Smooth muscle cell (in vitro differentiated cells): Measurements from ENCODE around the gene DEPDC1. TPM values are rescaled to one million over a fixed set of nuclear protein-coding genes. Genes with fewer than 3 reads are reported as not detected.
A peak's percentile ranks its signal among the peaks of the same experiment; 100 is the strongest.

Experiments used
- DNase-seq: peaks from one replicate; lab custom pipeline; 2025; ENCODE audit not compliant: unreplicated experiment; lab: John Stamatoyannopoulos, UW
- H2AFZ ChIP-seq: fragments of 200-600 bp; sonication (generic); 2 replicates; pipeline ENCODE4 v1.6.0; 2016; ENCODE audit warnings: antibody characterized with exemption, low read depth, mild to moderate bottlenecking
- H3F3A ChIP-seq: fragments of 200-600 bp; sonication (generic); 2 replicates; pipeline ENCODE4 v1.6.0; 2017; ENCODE audit warnings: antibody characterized with exemption, low read depth
- H3K27ac ChIP-seq: fragments of 200-600 bp; sonication (generic); 2 replicates; pipeline ENCODE4 v1.5.1; 2016; ENCODE audit warnings: low read depth, mild to moderate bottlenecking
- H3K27me3 ChIP-seq: fragments of 200-600 bp; sonication (generic); 2 replicates; pipeline ENCODE4 v1.6.1; 2016; ENCODE audit warnings: low read depth, mild to moderate bottlenecking
- H3K36me3 ChIP-seq: fragments of 200-600 bp; sonication (generic); 2 replicates; pipeline ENCODE4 v1.5.1; 2016; ENCODE audit warnings: low read depth
- H3K4me1 ChIP-seq: fragments of 200-600 bp; sonication (generic); 2 replicates; pipeline ENCODE4 v1.5.1; 2016; ENCODE audit warnings: low read depth
- H3K4me2 ChIP-seq: fragments of 200-600 bp; sonication (generic); 2 replicates; pipeline ENCODE4 v1.6.0; 2016; ENCODE audit warnings: mild to moderate bottlenecking
- H3K4me3 ChIP-seq: fragments of 200-600 bp; sonication (generic); 2 replicates; pipeline ENCODE4 v1.5.1; 2016; ENCODE audit warnings: mild to moderate bottlenecking
- H3K79me2 ChIP-seq: fragments of 200-600 bp; sonication (generic); 2 replicates; pipeline ENCODE4 v1.6.0; 2016; ENCODE audit warnings: low read depth, mild to moderate bottlenecking
- H3K9ac ChIP-seq: fragments of 200-600 bp; sonication (generic); 2 replicates; pipeline ENCODE4 v1.6.0; 2016; ENCODE audit warnings: low read depth
- H3K9me3 ChIP-seq: fragments of 200-600 bp; sonication (generic); replicated peaks from 2 replicates; pipeline ENCODE4 v1.5.1; 2016; ENCODE audit warnings: low read depth
- H4K20me1 ChIP-seq: fragments of 200-600 bp; sonication (generic); 2 replicates; pipeline ENCODE4 v1.6.0; 2016; ENCODE audit warnings: low read depth
- CTCF ChIP-seq: fragments of 200-600 bp; sonication (generic); IDR thresholded peaks from 2 replicates; pipeline ENCODE4 v1.5.1; 2017; ENCODE audit warnings: borderline replicate concordance, mild to moderate bottlenecking, antibody characterized with exemption; ENCODE audit not compliant: insufficient read depth, poor library complexity, severe bottlenecking
- WGBS: methylation state at CpG from one replicate; pipeline ENCODE4 v1.1.7; 2016; ENCODE audit warnings: low lambda C conversion rate; 5-methylcytosine and 5-hydroxymethylcytosine counted together
- polyA plus RNA-seq: library from polyadenylated mRNA; unstranded; fragments of >200 nt; fragmentation: Nextera tagmentation; extraction: Ambion mirVana; gene quantifications from 2 replicates; pipeline ENCODE4 v1.2.1, GENCODE V29; 2016
- total RNA-seq: library from RNA; depleted of rRNA; stranded (reverse); fragments of >200 nt; gene quantifications from 2 replicates; pipeline ENCODE4 v1.2.3, GENCODE V29; 2014

The DEPDC1 gene
- 4.6 and 11.1 TPM in 2 replicates for total RNA-seq
- 4.6 and 6.3 TPM in 2 replicates for polyA plus RNA-seq

- Histone ChIP-seq H3K9me3 (no peaks in the 10 kb centered on the region), H3K27ac (no peak within 1 kb of the TSS), H3K36me3 (no peaks in the 10 kb centered on the region), H4K20me1 (no peaks in the 10 kb centered on the region), H3K79me2 (peaks cover 7% of the 10 kb centered on the region), H2AFZ (peak within 1 kb of the TSS; percentile 91), H3K4me2 (peak within 1 kb of the TSS; percentile 88), H3F3A (no peaks in the 10 kb centered on the region), H3K4me3 (peak within 1 kb of the TSS; percentile 70), H3K9ac (peak within 1 kb of the TSS; percentile 51), H3K27me3 (no peaks in the 10 kb centered on the region), H3K4me1 (peaks cover 8% of the 10 kb centered on the region)
- DNase-seq, result peak; percentile 92
- no peak for TF ChIP-seq CTCF
- under 1% methylated on average over 63 of the region's 64 CpGs for WGBS
These were observed at the start of gene DEPDC1 for GRCh38 chr1:68496680-68497357. TSS of gene DEPDC1 (minus strand) at chr1:68497082. CDS start at chr1:68496999, 83 bp downstream.

GRCh38 chr1:68544651-68545050, 47.8 kb upstream of the DEPDC1 start:
- Histone ChIP-seq H3K4me3 (no peak overlapping the region), H3K27me3 (no peaks in the 10 kb centered on the region), H3K9me3 (no peaks in the 10 kb centered on the region), H3K79me2 (no peaks in the 10 kb centered on the region), H2AFZ (no peak overlapping the region), H3K4me2 (no peak overlapping the region), H3K4me1 (no peaks in the 10 kb centered on the region), H3K27ac (no peak overlapping the region), H3K36me3 (no peaks in the 10 kb centered on the region), H3F3A (no peaks in the 10 kb centered on the region), H3K9ac (no peak overlapping the region), H4K20me1 (no peaks in the 10 kb centered on the region)
- 84% methylated on average over 4 of the region's 4 CpGs for WGBS
- TF ChIP-seq CTCF, result no peak
- DNase-seq, result no peak

- H3K4me1 ChIP-seq, result no peaks in the 10 kb centered on the region
- DNase-seq, result no peak
- H3K4me2 ChIP-seq, result peak overlapping the region; percentile 9
- no peaks in the 10 kb centered on the region for H3K27me3 ChIP-seq
- no peaks in the 10 kb centered on the region for H3K79me2 ChIP-seq
- H3K4me3 ChIP-seq, result no peak overlapping the region
- no peaks in the 10 kb centered on the region for H4K20me1 ChIP-seq
- no peak for TF ChIP-seq CTCF
- H3F3A ChIP-seq, result no peaks in the 10 kb centered on the region
- H3K27ac ChIP-seq, result no peak overlapping the region
- no peak overlapping the region for H2AFZ ChIP-seq
- H3K36me3 ChIP-seq, result no peaks in the 10 kb centered on the region
- no peaks in the 10 kb centered on the region for H3K9me3 ChIP-seq
- H3K9ac ChIP-seq, result no peak overlapping the region
These were observed 45.7 kb upstream of the DEPDC1 start for GRCh38 chr1:68542586-68542985.

GRCh38 chr1:68538941-68539340, 42.1 kb upstream of the DEPDC1 start:
- Histone ChIP-seq H3K9ac (no peak overlapping the region), H3F3A (no peaks in the 10 kb centered on the region), H3K4me2 (peak overlapping the region; percentile 43), H3K4me1 (no peaks in the 10 kb centered on the region), H3K79me2 (no peaks in the 10 kb centered on the region), H4K20me1 (no peaks in the 10 kb centered on the region), H3K4me3 (no peak overlapping the region), H3K36me3 (no peaks in the 10 kb centered on the region), H3K27ac (peak overlapping the region; percentile 10), H2AFZ (no peak overlapping the region), H3K27me3 (no peaks in the 10 kb centered on the region), H3K9me3 (no peaks in the 10 kb centered on the region)
- TF ChIP-seq CTCF, result no peak
- no peak for DNase-seq
